ENCODE results near the gene TECPR2. TPM values are rescaled to one million over a fixed set of nuclear protein-coding genes. Genes with fewer than 3 reads are reported as not detected.

TECPR2 gene
- total RNA-seq, 1 donor from 2014 or later = 32.3 TPM

GRCh38 chr14:102371361-102371760, 8.6 kb downstream of the TECPR2 start:
- DNase-seq (ENCODE audit: extremely low read depth, low read depth, low spot score) = no peak

- no peak for DNase-seq (ENCODE audit: extremely low read depth, low read depth, low spot score)
Measured at GRCh38 chr14:102373110-102373509, 10.4 kb downstream of the TECPR2 start.

GRCh38 chr14:102374264-102374663, 11.5 kb downstream of the TECPR2 start:
- no peak for DNase-seq (ENCODE audit: extremely low read depth, low read depth, low spot score)

- DNase-seq (ENCODE audit: extremely low read depth, low read depth, low spot score) = no peak
Measured at GRCh38 chr14:102375119-102375518, 12.4 kb downstream of the TECPR2 start.

- DNase-seq (ENCODE audit: extremely low read depth, low read depth, low spot score) = no peak
Measured at GRCh38 chr14:102377696-102378095, 15.0 kb downstream of the TECPR2 start.

GRCh38 chr14:102378830-102379229, 16.1 kb downstream of the TECPR2 start:
- no peak for DNase-seq (ENCODE audit: extremely low read depth, low read depth, low spot score)

- DNase-seq (ENCODE audit: extremely low read depth, low read depth, low spot score) = no peak
Measured at GRCh38 chr14:102387086-102387485, 24.3 kb downstream of the TECPR2 start.

- DNase-seq (ENCODE audit: extremely low read depth, low read depth, low spot score) = no peak
Measured at GRCh38 chr14:102389246-102389645, 26.5 kb downstream of the TECPR2 start.

- DNase-seq (ENCODE audit: extremely low read depth, low read depth, low spot score) = peak; percentile 5
Measured at GRCh38 chr14:102390064-102390855, 27.5 kb downstream of the TECPR2 start.

- no peak for DNase-seq (ENCODE audit: extremely low read depth, low read depth, low spot score)
Measured at GRCh38 chr14:102392506-102392905, 29.8 kb downstream of the TECPR2 start.

GRCh38 chr14:102394717-102395375, 32.1 kb downstream of the TECPR2 start:
- DNase-seq (ENCODE audit: extremely low read depth, low read depth, low spot score) = no peak

- no peak for DNase-seq (ENCODE audit: extremely low read depth, low read depth, low spot score)
Measured at GRCh38 chr14:102396521-102396920, 33.8 kb downstream of the TECPR2 start.

GRCh38 chr14:102403028-102403427, 40.3 kb downstream of the TECPR2 start:
- DNase-seq (ENCODE audit: extremely low read depth, low read depth, low spot score) = no peak

- no peak for DNase-seq (ENCODE audit: extremely low read depth, low read depth, low spot score)
Measured at GRCh38 chr14:102407258-102407657, 44.5 kb downstream of the TECPR2 start.

GRCh38 chr14:102408724-102409123, 46.0 kb downstream of the TECPR2 start:
- no peak for DNase-seq (ENCODE audit: extremely low read depth, low read depth, low spot score)

- DNase-seq (ENCODE audit: extremely low read depth, low read depth, low spot score) = no peak
Measured at GRCh38 chr14:102415671-102416070, 52.9 kb downstream of the TECPR2 start.

- no peak for DNase-seq (ENCODE audit: extremely low read depth, low read depth, low spot score)
Measured at GRCh38 chr14:102417001-102417431, 54.3 kb downstream of the TECPR2 start.

- no peak for DNase-seq (ENCODE audit: extremely low read depth, low read depth, low spot score)
Measured at GRCh38 chr14:102417646-102418045, 54.9 kb downstream of the TECPR2 start.

- DNase-seq (ENCODE audit: extremely low read depth, low read depth, low spot score) = no peak
Measured at GRCh38 chr14:102418169-102418852, 55.6 kb downstream of the TECPR2 start.

GRCh38 chr14:102418853-102419240, 56.1 kb downstream of the TECPR2 start:
- DNase-seq (ENCODE audit: extremely low read depth, low read depth, low spot score) = no peak

- DNase-seq (ENCODE audit: extremely low read depth, low read depth, low spot score) = no peak
Measured at GRCh38 chr14:102419276-102419675, 56.5 kb downstream of the TECPR2 start.

- DNase-seq (ENCODE audit: extremely low read depth, low read depth, low spot score) = no peak
Measured at GRCh38 chr14:102419716-102420115, 57.0 kb downstream of the TECPR2 start.
